Measurements from ENCODE around the gene SGCD.

SGCD gene

DNA sequence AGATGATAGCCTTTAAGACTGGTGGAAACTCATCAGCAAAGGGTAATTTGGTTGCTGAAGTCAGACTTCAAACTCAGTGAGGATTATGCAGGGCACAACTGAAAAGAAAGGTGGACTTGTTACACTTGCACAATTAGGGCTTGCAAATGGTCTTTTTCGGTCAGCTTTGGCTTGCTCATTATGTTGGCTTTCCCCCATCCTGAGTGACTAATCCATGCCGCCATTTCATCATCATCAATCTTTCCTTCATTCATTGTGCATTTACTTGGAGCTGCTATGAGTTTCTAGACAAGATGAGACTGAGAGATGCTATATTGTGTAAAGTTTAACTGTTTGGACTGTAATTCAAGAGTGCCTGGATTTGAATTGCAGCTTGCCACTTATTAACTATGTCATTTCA, 388.3 kb downstream of the SGCD start:
- no peak for DNase-seq

- DNase-seq: no peak
These were observed 389.8 kb downstream of the SGCD start for GRCh38 chr5:156716591-156717380.

- no peak for DNase-seq
These were observed 392.0 kb downstream of the SGCD start for GRCh38 chr5:156718985-156719384.

GRCh38 chr5:156722358-156722757, 395.4 kb downstream of the SGCD start:
- no peak for DNase-seq

DNA sequence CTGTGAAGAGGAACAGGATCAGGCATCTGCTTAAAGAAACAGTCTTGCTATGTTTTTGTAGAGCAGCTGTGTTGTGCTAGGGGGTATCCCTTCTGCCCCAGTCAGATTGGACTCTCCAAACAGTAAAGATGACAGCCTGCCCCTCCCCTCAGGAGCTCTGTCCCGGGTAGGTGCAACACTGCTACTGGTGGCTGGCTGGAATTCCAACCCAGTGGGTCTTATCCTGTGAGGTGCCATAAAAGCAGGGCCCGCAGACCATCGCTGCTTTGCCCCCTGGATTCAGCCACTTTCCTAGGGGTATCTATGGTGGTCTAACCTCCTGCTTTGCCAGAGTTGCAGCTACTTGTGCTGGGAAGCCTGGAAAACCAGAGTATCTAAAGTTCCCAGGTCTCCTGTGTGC, 408.5 kb downstream of the SGCD start:
- DNase-seq: no peak

DNA sequence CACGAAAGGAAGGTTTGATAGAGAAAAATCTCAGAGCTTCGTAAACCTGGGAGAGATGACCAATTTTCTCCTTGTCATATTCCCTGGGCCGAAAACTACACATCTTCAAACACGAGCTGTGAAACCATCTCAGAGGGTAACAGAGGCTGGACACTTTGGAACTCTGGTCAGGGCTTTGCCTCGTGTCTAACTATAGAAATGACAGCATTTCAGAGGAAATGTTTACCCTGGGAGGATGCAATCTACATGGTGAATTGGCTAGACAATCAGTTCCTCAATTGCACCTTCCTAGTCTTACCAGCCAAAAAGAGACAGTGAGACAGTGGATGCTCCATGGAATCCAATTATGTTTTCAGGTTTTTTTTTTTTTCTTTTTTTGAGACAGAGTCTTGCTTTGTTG, 414.6 kb downstream of the SGCD start:
- DNase-seq: no peak

DNA sequence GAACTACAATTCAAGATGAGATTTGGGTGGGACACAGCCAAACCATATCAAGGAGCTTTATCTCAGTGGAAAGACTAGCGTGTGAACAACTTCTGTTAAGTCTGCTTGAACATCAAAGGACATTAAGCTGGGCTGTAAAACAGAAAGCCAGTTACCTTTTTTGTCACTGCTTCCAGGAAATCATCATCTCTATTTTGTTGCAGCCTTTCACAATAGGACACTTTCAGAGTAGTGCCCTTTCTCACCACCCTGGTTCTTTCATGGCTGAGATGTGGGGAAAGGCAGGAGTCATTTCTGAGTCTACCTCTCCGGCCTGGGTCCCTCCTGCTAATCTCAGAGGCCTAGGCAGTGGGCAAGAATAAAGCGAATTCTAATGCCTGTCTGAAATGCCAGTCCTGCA, 426.9 kb downstream of the SGCD start:
- no peak for DNase-seq

DNA sequence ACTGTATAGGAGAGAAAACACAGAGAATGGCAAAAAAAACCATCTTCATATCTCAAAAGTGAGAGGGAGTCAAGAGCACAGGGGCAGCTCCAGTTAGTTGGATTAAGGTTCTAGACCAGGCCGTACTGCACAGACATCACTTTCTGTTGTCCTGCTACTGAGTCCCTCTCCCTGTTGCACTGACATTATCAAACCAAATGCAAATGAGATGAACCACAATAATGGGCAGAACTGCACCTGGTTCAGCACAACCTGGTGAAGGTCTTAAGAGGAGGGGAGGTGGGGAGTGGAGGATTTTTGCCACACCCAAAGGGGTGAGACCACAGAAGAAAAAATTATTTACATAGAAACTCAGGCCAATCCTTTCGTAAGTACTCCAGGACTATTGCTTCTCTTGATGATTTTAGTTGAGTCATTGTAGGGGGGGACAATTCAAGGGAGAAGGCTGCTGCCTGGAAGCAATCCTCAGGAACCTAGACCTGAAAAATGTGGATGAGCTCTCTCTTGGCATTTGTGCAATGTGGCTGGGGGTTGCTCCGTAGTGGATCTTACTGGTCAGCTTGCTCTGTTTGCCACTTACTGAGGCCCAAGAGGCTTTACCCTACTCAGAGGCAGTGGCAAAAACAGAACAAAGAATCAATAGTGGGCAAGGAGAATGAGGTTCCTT, 428.6 kb downstream of the SGCD start:
- no peak for DNase-seq

- no peak for DNase-seq
These were observed 431.2 kb downstream of the SGCD start for GRCh38 chr5:156758011-156758791.

DNA sequence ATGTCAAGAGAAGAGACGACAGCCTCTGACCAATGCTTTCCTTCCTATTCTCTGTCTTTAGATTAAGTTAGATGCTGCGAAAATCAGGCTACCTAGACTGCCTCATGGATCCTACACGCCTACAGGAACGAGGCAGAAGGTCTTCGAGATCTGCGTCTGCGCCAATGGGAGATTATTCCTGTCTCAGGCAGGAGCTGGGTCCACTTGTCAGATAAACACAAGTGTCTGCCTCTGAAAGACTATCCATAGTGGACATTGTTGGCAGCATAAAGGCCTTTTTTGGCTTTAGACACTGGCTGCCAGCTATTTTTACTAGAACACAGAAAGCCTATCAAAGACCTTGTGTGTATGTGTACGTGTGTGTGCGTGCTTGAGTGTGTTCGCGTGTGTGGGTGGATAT, 432.2 kb downstream of the SGCD start:
- DNase-seq: no peak

DNA sequence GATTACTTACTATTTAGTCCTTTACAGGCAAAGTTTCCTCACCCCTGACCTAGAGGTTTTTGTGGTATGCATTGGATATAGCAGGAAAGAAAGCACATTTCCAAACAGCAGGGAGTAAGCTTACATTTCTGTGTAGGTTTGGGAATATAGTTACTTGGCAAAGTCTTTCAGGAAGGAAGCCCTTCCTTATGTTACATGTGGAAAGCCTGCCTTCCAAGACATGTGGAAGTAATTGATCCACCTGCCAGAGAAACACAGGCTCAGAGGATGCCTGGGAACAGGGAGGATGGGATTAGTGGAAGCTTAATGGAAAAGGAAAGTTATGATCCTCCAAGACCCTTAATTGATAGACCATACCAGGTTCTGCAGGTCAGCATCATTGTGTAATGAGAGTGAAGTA, 435.8 kb downstream of the SGCD start:
- no peak for DNase-seq

DNA sequence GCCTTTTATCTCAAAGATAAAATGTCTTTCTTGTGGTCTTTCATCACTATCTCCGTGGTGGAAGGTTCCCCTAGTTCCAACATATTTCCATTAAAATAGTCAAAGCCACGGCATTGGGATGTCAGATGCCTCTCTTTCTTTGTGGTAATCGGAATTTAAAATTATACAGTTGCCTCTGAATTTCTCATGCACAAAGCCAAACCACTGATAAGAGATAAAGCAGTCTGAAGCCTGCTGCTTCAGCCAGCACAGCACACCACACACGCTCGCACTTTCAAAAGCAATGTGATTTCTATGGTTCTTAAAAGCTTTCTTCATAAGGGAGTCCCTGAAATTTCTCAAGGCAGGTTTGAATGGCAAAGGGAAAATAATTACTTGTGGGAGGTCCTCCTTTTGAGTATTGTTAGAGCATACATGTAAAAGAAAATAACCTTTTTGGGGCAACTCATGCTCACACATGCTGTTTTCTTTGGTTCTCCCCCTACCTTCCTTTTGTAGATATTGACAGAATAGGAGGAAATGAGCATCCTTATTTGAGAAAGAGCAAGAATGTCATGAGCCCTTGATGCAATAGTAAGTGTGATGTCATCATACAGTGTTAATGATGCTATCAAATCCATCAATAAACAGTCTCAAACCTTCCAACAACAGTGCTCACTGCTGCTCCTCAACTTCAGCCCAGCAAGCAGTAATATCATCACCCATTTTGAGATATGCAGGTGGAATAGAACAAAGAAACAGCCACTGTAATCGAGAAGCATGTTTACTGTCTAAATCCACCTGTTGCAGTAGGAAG, 437.4 kb downstream of the SGCD start:
- no peak for DNase-seq

- DNase-seq: no peak
These were observed 447.3 kb downstream of the SGCD start for GRCh38 chr5:156774273-156774672.

- no peak for DNase-seq
These were observed 451.3 kb downstream of the SGCD start for GRCh38 chr5:156778139-156778706.

- no peak for DNase-seq
These were observed 451.8 kb downstream of the SGCD start for GRCh38 chr5:156778752-156779151.

DNA sequence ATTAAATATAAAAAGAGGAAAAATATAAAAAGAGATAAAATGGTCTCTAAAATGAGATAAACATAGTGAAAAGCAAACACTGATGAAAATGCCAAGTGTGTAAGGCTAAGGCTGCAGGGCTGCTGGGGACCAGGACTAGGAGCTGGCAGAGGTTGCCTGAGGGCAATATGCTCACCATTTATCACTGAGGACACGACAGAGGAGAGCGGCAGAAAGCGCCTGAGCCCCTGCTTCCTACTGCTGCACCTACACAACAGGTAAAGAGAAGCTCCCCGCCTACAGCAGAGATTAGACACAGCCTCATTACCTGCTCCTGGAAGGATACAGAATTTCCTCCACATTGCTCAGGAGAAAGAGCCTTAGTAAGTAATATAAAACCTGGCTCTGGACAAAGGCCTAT, 452.5 kb downstream of the SGCD start:
- no peak for DNase-seq

DNA sequence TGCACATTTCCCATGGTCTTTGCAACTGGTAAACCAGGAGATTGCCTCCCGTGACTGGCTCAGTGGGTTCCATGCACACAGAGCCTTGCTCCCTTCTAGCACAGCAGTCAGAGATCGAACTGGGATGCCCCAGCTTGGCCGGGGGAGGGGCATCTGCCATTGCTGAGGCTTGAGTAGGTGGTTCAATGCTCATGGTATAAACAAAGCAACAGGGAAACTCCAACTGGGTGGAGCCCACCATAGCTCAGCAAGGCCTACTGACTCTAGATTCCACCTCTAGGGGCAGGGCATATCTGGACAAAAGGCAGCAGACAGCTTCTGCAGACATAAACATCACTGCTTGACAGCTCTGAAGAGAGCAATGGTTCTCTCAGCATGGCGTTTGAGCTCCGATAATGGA, 456.1 kb downstream of the SGCD start:
- no peak for DNase-seq

- no peak for DNase-seq
These were observed 467.7 kb downstream of the SGCD start for GRCh38 chr5:156794687-156795086.

DNA sequence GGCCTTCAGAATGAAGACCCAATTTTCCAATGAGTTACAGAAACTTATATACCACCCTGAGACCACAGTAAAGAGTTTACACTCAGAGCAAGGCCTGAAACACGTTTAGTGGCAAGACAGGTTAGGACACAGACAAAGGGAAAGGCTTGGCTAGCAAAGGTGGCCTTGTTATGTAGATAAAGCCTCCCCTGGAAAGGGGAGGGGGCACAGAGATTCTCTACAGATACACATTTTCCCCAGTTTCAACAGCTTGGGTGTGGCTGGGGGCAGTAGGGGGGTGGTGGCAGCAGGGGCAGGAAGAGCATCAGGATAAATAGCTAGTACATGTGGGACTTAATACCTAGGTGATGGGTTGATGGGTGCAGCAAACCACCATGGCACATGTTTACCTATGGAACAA, 471.2 kb downstream of the SGCD start:
- no peak for DNase-seq

DNA sequence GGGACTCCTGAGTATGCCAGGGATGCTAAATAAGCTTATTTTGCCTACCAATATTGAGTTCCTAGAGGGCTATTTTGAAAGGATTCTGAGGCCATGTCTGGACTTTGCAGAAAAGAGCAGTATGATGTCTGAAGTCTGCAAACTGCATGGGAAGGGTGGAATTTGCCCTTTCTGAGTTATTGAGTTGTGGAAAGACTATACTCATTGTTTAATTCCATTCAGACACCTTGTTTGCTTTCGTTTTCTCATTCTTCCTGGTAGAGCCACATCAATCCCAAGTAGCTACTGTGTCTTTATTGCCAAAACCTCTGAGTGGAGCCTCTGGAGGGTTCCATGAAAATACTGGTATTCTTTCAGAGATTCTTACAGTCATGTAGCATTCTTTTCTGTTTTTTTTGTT, 472.2 kb downstream of the SGCD start:
- no peak for DNase-seq

- no peak for DNase-seq
These were observed 474.0 kb downstream of the SGCD start for GRCh38 chr5:156800929-156801328.

DNA sequence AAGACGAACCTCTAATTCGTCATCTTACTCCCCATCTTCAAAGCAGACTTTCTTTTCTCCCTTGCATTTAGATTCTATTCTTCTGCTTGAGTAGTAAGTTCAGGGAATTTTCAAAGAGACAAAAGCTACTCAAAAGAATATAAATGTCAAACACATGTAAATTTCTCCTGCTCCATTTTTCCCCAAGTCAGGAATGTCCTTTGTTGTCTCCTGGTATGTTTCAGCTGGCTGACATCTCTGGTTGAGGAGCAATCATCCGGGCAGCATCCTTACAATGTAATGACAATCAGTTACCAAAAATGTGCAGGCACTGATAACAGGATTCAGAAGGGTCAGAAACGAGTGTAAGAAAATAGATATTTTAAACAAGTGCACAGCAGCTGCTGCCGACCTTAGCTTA, 475.5 kb downstream of the SGCD start:
- no peak for DNase-seq

- DNase-seq: no peak
These were observed 476.4 kb downstream of the SGCD start for GRCh38 chr5:156803404-156803803.
